NCI-H2029 treated with DMSO at 0.1 percent for 48 hours (cell line): ENCODE data around the gene SUMO3.

Experiments used
- DNase-seq: peaks from one replicate; lab custom pipeline; 2025; lab: John Stamatoyannopoulos, UW

The SUMO3 gene

DNA sequence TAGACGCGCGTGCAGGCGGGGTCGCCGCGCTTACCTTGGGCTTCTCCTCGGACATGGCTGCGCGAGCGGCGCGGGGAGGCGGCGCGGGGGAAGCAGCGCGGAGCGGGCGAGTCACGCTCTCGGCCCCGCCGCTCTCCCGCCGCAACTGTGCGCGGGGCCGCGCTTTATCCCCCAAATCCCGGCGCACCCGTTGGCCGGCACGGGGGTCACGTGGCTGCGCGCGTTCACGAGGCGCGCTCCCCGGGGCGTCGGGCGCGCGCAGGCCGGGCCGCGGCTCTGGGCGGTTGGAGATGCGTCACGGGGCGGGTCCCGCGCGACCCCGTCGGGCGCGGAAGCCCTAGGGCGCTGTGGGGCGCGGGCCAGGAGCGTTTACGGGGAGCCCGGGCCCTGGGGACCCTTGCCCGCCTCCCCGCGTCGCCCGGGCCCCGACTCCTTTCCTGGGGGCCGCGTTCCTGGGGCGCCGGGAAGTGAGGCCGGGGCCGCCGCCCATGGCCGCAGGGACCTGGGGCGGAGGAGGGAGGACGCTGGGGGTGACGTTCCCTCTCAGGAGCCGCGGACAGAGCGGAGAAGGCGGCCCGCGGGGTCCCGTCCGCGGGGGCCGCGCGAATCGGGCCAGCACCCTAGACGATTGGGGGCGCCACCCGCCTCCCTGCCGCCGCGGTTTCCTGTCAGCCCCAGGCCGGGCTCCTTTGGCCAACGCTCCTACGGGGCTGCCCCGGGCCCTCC lies at the start of gene SUMO3:
Gene SUMO3 (minus strand): TSS at position 149 of the 726 bp plus-strand sequence. CDS start 94 bp downstream, at position 55.
- DNase-seq: no peak

DNA sequence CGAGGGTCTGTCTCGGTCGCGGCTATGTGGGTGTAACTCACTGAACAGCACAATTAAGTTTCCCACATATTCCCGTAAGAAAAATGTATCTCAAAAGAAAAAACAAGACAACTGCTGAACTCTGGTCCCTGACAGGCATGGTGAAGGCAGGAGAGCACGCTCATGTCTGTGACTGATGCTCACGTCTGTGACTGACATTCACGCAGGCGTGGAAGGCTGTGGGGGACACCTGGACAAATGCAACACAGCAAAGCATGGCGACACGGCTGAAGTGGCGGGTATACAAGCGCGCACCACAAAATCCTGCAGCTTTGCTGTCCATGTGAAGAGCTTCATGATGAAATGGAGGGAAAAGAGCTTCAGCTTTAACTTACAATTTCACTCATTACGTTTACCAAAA lies 49.6 kb upstream of the SUMO3 start:
- DNase-seq: no peak

DNA sequence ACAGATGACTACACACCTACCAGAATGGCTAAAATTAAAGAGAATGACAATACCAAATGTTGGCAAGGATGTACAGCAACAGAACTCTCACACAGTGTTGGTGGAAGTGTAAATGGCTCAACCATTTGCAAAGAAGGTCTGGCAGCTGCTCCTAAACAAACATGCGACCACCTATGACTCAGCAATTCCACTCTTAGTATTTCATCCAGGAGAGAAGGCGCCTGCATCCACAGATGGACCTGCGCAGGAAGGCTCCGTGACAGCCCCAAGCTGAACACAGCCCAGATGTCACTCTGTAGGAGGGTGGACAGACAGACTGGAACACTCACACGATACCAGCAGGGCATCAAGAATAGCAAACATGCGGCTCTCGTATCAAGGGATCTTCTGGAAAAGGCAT lies 48.9 kb upstream of the SUMO3 start:
- no peak for DNase-seq

DNA sequence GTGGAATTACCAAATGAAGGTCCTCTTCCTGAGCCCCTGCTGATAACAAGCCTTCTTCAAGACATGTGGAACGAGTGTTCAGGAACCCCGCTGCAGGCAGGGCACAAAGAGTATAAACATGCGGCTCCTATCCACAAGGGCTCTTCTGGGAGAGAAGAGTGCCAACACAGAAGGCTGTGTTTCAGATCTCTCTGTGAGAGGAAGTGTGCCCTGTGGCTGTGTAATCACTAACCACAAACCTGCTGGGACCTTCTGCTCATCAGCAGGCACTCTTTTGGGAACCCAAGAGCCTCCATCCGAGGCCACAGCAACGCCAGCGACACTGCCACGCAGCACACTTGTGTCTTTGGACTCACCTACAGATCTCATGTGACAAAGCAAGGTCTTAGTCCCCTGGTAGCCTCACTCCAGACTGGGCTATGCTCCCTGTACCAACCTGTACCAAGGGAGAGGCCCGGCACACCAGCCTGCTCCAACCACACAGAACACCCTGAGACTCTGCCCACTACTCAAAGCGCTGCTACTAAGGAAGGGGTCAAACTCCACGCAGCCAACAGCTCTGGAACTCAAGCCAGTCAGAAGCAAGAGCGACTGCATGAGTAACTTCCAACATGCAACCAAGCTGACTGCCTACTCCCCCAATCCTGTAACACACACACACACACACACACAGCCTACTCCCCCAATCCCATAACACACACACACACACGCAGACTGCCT lies 47.9 kb upstream of the SUMO3 start:
- DNase-seq: peak; percentile 18

DNA sequence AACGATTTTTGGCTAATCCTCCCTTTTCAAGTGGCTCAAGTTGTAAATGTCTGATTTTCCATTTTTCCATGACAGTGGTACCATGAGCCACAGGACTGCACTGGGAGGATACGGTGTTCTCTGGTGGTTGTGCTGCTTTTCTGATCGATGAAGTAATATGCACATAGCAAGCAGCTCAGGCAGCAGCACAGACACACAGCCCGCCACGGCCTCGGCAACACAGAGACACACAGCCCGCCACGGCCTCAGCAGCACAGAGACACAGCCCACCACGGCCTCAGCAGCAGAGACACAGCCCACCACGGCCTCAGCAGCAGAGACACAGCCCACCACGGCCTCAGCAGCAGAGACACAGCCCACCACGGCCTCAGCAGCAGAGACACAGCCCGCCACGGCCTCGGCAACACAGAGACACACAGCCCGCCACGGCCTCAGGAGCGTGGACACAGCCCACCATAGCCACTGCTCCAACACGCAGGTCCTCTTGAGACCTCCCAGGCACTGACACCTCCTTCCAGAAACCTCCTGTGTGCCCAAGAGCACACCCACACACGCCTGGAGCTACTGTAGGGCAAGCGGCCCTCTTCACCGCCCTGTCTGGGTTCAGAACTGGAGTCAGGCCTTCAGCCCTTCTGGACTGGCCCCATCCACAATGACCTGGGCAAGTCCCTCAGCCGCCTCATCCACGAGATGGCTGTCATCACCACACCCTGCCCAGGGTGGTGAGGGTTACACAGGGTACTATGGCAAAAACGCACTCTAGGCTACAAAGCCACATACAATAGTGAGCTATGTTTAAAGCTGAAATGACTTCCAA lies 45.2 kb upstream of the SUMO3 start:
- no peak for DNase-seq

DNA sequence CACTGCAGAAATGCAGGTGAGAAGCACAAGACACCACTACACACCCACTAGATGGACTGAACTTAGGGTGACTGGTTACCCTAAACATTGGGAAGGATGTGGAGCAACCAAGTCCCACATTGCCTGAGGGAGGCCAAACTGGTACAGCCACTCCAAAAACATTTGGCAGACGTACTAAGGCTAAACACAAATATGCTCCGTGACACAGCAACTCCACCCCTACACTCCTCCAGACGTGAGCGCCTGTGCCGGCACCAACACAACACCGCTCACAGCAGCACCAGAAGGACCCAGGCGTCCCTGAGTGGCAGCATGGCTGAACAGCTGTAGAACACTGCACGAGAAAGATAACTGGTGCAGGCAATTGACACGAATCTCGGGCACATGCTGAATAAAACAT lies 40.9 kb upstream of the SUMO3 start:
- no peak for DNase-seq

DNA sequence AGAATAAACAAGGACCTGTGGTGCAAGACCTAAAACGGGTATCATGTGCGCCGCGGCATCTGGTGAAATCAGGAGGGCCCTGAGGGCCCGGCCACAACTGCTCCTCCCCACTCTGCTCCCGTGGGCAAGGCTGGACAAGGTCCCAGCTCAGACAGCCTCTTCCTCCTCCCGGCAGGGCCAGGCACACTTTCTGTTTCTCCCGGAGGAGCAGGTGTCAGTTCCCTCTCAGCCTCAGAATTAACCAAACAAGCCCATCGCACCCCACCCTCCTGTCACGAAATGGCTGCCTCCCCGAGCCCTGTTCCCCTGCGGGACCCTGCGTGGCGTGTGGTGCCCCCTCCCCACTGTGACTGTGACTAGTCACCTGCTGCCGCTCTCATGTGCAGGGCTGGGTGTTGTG lies 40.4 kb upstream of the SUMO3 start:
- no peak for DNase-seq

DNA sequence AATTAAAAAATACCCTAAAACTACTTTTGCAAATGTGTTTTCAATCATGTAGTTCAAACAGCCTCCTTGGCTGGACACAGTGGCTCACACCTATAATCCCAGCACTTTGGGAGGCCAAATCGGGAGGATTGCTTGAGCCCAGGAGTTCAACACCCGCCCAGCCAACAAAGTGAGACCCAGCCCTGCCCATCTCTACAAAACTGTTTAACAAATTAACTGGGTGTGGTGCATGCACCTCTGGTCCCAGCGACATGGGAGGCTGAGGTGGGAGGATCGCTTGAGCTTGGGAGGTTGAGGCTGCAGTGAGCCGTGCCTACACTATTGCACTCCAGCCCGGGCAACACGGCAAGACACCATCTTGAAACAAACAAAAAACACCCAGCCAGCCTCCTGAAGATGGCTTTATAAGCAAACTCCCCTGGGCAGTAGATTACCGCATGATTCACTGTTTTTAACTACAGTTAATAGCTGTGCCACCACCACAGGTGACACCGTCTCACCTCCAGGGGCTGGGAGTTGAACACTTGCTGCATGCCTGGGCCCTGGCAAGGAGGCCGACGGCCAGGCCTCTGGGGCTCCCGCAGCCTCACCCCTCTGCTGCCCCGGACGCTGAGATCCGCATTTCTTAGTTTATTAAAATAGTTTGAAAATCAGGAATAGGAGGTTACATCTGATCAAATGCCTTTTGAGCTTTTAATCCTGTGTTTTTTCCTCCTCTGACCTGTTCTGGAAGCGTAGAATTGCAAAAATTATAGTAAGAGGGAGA lies 39.4 kb upstream of the SUMO3 start:
- DNase-seq: no peak

DNA sequence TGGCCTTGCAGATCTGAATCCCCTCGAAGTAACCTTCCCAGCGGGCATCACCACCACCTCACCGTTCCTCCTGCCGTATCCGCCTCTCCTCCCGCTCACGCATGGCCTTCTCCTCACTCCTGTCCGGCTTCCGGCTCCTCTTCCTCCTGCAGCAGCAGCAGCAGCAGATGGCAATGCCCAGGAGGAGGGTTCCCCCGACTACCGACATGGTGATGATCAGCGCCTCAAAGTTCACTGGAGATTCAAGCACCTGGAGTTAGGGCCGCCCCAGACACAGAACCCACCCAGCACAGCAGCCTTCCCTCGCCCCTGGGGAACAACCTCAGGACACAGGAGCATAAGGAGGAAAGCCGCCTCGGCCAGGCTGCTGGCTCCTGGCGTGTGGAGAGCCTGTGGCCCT lies 38.3 kb upstream of the SUMO3 start:
- DNase-seq: no peak

DNA sequence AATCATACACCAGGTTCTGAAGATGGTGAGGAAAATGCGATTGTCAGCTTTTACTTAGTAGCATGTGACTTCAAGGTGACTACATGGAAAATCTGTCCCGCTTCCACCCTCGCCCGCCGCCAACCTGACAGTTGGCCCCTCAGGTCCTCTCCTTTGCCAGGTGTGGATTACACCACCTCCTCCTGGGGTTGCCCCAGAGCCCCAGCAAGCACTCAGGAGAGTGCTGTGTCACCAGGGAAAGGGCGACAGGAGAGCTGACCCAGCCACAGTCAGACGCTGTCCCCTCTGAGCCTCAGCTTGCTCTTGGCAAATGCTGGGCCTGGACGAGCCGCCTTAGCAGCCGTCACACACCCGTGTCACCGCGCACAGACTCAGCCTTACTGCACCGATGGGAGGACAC lies 37.7 kb upstream of the SUMO3 start:
- DNase-seq: no peak

DNA sequence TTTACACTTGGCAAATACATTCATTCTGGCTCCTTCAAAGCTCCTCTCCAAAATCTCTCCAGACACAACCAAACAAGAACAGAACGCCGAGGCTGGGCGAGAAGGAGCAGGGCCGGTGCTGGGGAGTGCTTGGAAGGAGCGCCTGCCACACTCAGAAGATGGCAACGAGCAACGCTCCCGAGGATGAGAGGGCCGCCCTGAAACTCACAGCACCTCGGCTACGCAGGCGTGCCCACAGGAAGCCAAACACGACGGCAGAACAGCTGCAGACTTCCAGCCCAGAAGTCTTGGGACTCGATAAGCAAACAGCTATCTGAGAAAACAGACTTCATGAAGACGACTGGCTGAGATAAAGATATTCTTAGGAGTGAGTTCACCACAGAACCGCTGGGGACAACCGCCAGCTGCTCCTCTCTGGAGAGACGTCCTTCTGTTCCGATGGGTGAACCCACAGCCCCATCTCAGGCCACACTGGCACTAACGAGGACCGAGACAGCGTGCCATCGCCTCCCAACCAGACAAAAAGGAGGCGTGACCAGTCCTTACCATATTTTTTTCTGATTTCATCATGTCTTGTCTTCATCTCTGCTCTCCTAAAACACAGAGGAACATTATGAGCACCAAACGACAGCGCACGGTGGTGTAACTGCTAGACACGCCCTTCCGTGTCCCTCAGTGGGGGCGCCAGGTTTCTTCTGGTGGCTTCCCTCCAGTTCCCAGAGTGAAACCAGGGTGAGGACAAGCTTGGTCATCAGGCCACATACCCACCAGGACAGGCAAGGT lies 37.0 kb upstream of the SUMO3 start:
- DNase-seq: no peak

DNA sequence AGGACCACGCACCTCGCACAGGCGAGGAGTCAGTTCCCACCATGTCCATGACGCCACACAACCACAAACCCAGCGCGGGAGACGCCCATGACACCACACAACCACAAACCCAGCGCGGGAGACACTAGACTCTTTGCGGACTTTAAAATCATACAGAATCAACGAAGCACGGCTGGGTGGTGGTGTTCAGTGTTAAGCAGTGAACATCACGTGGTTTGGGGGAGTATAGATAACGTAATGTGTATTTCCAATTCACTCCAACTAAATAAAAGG lies 36.5 kb upstream of the SUMO3 start:
- no peak for DNase-seq

DNA sequence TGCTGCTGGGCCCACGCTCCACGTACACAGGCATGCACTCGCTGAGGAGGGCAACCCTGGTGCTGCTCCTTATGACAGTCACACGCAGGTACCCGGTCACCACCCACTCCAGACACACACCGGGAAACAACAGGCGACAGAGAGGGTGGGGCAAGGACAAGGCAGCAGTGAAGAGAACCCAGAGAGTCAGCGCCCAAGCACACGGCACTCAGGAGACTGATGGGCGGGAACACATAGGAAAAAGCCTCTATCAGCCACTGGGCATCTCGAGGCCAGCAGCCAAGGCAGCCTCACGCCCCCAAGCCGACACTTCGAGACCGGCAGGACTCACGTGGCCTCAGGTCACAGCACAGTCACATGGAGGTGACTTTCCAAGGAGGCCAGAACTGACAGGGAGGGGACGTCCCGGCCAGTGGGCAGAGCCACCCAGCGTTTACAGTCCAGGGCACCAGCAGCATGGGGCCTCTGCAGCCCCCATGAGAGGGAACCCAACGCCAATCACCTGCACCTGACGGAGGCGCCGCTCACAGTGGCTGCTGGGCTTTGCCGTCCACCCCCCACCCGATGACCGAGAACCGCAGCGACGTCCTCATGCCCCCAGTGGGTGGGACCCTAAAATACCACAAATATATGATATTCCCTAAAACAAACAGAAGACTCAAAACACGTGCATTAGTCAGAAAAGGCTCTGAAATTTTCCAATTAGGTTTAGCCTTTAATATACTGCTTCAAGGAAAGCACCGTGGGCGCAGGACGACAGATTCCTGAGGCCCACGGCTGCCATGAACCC lies 35.9 kb upstream of the SUMO3 start:
- no peak for DNase-seq

DNA sequence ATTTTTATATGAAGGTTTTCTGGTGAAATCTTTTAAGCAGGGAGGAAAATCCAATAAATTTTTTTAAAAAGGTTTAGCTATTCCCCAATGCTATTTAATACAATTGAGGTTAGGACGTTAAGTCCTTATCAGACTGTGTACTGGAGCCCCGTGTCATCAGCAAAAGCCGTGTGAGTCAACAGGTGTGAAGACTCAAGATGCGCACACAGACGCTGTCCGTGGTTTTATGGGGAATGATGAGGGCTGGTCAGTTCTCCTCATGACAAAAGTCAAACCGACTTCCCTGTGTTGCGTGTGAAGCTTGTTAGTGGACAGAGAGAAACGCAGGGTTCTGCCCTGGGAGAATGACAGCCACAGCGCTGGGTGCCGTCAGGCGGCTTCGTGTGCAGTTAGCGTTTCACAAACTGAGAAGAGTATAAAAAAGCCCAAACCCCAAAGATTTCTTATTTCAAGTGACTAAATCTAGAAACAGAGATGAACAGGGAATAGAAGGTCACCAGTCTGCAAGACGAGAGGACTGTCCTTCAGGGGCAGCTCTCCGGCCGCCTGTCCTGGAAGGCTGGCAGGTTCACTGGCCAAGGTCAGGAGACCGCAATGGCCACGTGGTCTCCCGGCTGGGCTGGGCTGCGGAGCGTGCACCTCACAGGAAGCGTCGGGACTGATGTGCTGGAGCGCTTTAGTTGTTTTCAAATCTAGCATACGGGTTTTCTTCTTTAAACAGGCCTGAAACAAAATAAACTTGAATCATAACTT lies 33.2 kb upstream of the SUMO3 start:
- no peak for DNase-seq

DNA sequence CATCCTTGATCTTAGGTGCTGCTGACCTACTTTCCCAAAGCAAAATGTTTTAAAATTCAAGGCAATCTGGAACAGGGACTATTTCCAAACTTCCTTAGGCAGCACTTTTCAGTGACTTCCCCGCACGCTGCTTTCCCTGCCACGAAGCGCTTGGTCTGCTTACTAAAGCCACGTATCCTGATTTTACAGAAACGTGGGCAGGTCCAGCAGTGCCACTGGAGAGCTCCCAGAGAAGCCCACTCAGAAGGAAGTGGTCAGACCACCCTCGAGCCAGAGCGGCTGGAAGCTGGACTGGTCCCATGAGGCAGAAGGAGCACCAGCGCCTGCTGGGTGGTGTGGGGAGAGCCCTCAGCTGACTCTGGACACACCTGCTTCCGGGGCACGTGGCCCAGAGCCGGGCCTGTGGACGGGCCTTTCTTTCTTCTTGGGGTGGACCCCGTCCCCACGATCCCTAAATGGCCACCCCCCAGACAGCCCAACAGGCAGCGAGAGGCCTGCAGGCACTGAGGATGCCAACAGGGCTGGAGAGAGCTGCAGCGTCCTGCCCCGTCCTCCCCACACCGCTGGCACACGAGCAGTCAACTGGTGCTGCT lies 32.4 kb upstream of the SUMO3 start:
- DNase-seq: no peak

DNA sequence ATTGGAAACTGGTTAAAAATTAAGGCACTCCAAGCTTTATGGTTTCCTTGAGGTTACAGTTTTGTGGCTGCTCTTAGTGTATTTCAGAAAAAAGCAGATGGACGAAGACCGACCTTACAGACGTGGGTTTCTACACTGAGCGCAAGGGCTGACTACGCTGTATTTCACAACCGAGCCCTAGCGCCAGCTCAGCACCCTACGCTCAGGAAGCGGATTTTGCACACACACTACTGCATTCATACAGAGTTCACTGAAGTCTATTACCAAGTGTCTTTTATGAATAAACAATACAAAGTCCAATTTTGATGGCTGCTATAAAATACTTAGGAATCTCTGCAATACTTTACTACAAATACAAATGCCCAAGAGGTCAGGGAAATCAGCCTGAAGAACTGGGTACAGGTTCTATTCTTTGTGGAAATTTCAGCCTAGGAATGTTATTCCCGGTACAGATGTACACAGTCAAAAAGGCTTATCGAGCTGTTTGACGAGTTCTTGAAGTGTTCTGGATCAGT lies 31.8 kb upstream of the SUMO3 start:
- no peak for DNase-seq

DNA sequence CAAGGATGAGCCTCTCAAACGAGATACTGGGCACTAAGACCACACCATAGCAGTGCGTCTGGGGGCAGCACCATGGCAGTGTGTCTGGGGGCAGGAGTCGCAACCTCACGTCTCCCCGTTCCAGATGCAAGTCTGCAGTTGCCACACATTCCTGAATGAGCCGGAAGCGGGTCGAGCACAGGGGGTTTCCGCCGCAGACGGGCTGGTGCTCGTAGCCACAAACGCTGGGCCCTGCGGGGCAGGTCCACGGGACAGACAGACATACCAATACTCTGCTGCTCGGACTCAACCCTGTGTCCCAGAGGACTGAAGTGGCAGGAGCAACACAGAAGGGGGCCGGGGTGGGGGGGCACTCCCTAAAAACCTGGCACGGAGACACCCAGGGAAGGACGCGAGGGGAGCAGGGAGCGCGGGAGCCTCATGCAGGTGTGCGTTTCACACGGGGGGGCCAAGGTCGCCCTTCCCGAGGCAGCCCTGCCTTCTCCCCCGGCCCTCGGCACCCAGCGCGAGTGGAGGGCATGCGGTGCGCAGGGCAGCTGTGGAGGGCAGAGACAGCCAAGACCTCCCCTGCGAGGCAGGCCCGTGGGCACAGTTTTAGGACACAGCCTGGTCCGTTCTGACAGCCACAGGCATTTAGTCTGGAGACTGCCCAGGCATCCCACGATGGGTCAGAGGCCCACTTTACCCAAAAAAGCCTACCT lies 31.1 kb upstream of the SUMO3 start:
- no peak for DNase-seq

DNA sequence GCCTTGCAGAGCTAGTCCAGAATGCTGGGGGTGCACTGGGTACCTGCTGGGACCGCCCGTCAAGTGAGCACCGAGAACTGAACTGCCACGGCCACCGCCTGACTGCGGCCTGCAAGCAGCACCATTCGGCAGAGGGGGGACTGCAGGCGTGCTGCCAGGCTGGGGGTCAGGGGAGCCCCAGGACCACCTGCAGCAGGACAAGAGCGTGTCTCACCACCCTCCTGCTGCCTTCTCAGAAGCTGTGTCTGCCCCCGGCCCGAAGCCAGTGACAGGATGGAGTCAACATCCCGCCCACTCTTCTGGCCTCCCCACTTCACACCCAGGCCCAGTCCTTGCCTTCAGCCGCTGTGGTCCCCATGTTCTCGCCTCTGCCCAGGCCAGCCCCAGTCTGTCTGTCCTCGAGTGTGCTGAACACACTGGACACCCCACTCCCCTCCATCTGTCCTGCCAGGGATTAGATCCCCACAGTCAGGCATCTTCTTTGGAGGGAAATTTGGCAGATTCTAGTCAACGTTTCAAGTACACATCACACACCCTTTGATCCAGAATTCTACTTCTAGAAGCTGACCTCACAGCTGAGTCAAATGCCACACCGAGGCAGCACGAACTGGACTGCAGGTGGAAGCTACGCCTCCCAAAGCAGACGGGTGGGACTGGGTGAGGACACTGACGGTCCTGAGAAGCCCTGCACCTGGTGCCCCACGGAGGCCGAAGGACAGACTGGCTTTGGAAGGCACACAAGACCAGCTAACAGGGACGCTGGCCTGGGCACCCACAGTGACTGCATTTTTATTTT lies 29.6 kb upstream of the SUMO3 start:
- no peak for DNase-seq
